EH (cell line): ENCODE measurements around the gene DOK6.
A peak's percentile ranks its signal among the peaks of the same experiment; 100 is the strongest.

Experiments
- DNase-seq: peaks from one replicate; pipeline ENCODE4 v3.0.0-alpha.2; 2015; ENCODE audit warnings: low read depth

Gene DOK6

DNA sequence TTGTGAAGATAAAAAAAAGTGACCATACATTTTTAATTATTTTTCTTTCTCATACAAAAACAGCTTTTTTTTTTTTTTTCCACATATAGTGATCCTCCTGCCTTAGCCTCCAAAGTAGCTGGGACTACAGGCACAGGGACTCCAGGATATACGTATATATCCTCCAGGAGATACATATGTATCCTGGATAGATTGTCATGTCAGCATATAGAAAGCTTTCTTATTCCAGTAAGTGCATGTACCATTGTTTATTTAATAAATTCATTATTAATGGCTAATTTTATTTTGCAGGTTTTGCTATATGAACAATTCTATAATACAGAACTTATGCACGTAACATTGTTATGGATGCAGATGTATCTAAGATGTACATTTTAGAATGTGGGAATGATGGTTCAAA, 138.7 kb downstream of the DOK6 start:
- no peak for DNase-seq

DNA sequence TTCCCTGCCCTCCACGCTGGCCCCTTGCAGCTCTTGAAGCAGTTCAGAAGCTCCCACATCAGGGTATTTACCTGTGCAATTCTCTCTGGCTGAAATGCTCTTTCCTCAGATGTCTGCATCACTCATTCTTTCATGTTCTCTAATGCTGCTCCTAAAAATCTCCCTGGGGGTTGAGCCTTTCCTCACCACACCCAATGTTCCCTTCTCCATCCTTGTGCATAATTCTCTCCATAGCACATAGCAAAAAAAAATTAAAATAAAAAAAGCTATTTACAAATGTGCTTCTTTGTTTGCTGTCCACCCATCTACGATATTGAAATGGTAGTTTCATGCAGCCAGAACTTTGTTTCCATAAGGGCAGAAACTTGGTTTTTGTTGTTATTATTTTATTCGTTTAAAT, 155.5 kb downstream of the DOK6 start:
- DNase-seq, result no peak

DNA sequence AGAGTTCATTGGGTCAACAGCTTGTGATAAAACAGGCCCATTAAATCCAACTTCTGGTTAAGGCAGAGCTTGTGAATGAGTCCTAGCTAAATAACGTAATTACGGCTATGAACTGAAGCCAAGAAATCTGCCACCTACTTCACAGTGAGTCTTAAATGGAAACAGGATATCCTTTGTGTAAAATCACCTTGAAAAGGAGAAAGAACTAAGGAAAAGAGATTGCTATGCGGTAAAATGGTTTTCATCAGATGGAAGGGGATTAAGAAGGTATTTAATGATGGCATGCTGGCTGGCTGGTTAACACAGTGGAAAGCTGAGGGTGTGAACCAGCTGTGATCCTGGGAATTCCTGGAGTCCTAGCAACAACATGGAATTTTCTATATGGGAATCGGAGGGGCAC, 156.6 kb downstream of the DOK6 start:
- DNase-seq, result no peak

DNA sequence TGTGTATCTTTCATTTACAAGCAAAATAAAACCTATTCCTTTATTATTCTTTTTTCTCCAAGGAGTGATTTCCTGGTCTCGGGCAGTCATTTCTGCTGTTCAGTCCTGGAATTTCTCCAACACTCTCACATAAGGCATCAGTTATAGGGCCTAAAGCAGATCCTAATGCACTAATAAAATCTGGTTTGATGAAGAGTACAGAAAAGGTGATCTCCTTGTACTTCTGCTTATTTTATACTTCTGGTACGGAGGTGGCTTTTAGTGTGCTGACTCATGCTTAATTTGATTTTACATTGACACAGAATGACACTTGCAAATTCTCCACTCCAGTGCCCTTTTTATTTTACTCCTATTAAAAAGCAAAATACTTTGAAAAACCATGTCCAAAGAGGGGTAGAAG, 157.4 kb downstream of the DOK6 start:
- no peak for DNase-seq

- DNase-seq, result no peak
Observed at GRCh38 chr18:69559604-69560003, 158.9 kb downstream of the DOK6 start.

DNA sequence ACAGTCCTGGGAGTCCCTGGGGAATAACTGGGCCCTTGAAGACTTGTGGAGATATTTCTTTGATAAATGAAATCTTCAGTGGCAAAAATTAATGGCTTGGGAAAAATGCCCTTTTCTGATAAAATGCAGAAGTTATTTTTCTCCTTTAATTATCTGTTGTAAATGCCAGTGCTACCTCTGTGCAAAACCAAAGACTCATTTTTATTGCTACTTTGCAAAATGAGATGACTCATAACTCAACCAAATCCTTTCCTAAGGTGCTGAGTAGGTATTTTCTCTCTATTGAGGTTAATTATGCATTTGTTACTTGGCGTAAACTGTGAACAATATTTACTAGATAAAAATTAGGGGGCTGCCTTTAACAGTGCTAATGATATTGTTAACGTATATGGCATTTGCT, 163.9 kb downstream of the DOK6 start:
- DNase-seq, result no peak

DNA sequence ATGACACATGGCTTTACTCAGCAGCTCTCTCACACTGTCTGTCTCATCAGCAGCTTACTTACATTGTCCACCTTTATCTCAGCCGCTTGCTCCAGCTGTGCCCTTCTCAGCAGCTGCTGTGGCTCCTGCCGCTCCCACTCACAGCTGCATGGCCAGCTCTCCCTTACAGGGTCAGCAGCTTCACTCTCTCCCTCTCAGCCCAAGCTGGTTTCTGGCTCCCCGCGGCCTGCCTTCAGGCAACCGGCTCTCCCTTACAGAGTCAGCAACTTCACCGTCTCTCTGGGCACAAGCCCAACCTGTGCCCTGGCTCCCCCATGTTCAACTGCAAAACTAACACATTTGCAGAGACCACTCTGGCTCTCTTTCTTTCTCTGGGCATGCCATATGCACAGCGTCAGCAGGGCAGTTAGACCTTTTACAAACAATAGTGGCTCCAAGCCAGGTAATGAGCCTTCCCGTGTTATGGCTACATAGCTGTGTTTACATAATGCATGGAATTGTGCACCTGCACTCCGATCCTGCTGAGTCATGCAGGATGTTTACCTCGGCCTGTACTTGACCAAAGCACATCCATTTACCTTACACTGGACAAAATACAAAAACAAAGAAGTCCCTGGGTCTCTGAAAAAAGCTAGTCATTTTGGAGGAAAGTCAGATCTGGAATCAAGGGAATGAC, 167.3 kb downstream of the DOK6 start:
- DNase-seq, result no peak

DNA sequence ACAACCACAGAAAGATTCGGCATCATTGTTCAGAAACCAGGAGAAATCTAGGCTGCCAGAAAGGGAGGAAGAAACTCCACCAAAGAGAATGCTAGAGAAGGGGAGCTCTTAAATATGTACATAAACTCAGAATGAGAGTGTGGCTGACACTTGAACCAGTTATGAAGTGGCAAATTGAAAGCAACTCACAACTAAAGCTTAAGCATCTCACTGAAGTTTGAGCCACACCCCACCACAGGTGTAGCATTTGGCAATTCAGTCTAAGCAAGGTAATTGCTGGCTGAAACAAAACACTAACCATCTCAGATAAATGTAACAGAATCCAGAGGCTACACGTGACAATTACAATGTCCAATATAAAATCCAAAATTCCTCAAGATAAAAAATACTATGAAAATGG, 168.4 kb downstream of the DOK6 start:
- no peak for DNase-seq

- no peak for DNase-seq
Observed at GRCh38 chr18:69574401-69574800, 173.7 kb downstream of the DOK6 start.

GRCh38 chr18:69580107-69580506, 179.4 kb downstream of the DOK6 start:
- DNase-seq, result no peak

DNA sequence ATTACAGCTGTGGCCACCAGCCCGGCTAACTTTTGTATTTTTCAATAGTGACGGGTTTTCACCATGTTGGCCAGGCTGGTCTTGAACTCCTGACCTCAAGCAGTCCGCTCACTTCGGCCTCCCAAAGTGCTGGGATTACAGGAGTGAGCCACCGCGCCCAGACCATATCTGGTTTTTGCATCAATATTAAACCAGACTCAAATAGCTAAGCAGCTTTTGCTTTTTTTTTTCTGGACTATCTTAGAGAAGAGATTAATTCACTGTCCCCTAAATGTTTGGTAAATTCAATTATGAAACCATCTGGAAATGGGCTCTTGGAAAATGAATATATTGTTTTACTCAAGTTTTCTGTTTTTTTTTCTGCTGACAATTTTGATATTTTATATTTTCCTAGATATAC, 183.7 kb downstream of the DOK6 start:
- DNase-seq, result no peak

- DNase-seq, result no peak
Observed at GRCh38 chr18:69585696-69586095, 185.0 kb downstream of the DOK6 start.

DNA sequence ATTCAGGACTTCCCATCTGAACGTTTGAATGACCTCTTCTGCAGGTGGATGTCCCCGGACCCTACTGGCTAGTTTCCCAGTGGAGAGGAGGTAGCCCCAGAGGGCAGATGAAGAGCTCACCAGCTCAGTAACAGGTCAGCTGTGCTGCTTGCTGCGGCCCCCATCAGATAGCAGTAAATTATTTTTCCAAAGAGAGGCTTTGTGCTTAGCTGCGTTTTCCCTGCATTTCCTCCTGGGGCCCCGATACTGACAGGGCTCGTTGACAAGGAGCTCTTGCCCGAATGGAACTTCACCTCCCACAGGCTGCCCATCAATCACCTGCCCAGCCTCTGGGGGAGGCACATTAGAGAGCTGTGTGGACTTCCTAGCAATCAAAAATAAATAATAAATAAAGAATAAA, 185.8 kb downstream of the DOK6 start:
- no peak for DNase-seq

GRCh38 chr18:69588301-69588700, 187.6 kb downstream of the DOK6 start:
- peak; percentile 6 for DNase-seq

DNA sequence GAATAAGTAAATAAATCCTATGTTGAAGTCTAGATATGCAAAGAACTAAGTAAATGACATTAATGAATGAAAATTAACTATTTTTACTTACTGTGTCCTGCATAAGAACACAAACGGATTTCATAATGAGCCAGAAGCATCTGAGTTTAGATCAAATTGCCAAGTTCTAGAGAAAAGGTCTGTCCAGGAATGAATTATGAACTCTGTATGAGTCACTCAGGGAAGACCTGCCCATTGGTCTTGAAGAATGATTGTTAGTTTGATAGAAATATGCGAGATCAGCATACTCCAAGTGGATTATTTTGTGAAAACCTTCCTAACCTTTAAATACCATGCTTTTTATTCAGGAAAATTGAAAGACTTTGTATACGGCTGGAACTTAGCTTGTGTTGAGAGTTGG, 189.5 kb downstream of the DOK6 start:
- DNase-seq, result no peak

DNA sequence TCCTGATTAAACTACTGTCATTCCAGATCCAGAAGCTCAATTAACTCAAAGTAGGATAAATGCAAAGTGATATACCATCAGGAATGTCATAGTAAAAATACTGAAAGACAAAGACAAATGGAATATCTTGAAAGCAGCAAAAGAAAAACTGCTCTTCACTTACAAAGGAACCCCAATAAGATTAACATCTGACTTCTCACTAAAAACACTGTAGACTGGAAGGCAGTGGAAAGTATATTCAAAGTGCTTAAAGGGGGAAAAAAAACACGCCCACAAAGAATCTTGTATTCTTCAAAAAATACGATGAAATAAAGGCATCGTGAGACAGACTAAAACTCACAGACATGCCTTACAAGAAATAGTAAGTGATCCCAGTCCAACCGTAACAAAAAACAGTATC, 195.7 kb downstream of the DOK6 start:
- DNase-seq, result no peak

DNA sequence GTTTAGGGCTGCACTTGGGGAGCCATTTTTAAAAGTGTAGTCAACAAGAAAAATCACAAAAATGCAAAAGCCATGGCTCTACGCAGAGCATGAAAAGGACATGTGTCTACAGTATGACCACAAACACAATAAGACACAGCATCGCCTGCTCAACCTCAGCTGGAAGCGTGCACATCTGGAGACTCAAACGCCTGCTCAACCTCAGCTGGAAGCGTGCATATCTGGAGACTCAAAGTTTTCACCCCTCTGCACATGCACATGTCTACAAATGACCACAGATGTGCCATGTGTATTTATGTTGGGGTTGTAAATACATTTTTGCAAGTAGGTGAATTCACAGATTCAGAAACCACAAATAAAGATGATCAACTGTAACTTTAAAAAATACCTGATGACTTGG, 196.9 kb downstream of the DOK6 start:
- DNase-seq, result no peak

DNA sequence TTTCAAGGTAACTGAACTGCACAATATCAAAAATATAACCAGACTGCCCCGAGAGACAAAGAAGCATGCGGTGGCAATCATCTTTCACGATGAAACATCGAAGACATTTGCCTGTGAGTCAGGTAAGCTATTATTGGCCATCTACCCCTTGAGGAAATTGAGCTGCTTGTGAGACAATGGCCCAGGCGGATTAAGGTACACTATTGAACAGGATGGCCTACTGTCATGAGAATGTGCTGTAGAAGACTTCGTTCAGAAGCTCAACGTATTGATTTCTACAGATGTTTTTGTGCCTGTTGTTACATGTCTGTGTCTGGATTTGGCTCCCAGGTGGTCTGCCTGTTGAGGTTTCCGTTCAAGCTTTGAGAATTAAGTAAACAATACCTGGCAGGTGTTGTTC, 198.7 kb downstream of the DOK6 start:
- DNase-seq, result no peak

DNA sequence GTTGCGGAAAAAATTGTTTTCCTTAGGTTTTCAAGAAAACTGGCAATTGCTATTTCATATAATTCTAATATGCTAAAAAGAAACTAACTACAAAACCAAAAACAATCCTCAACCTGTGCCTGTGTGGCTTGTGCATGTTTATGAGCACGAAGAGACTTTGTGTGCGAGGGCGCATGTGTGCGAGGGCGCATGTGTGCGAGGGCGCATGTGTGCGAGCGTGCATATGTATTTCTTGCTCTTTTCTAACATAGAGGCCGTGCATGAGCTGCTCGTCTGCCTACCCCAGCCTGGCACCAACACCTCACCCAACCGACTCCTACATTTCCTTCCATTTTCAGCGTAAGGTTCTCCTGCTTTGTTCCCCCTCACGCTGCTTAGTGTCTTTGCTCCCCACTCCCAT, 211.6 kb downstream of the DOK6 start:
- DNase-seq, result no peak

GRCh38 chr18:69616114-69616513, 215.4 kb downstream of the DOK6 start:
- no peak for DNase-seq

GRCh38 chr18:69617408-69617807, 216.7 kb downstream of the DOK6 start:
- DNase-seq, result no peak

DNA sequence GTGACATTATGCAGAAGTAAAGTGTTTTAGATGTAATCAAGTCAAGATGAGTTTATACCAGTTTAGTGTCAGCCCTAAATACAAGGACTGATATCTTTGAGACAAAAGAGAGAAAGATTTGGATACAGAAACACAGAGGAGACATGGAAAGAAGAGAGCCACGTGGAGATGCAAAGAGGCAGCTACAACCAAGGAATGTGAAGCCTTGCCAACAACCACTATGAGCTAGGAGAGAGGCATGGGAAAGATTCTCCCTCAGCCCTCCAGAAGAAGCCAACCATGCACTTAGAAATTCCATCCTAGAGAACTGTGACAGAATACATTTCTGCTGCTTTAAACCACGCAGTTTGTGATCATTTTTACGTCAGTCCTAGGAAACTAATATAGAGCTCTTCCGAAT, 217.2 kb downstream of the DOK6 start:
- DNase-seq, result peak; percentile 56

GRCh38 chr18:69622184-69622583, 221.5 kb downstream of the DOK6 start:
- DNase-seq, result no peak

GRCh38 chr18:69622961-69623360, 222.3 kb downstream of the DOK6 start:
- DNase-seq, result no peak

DNA sequence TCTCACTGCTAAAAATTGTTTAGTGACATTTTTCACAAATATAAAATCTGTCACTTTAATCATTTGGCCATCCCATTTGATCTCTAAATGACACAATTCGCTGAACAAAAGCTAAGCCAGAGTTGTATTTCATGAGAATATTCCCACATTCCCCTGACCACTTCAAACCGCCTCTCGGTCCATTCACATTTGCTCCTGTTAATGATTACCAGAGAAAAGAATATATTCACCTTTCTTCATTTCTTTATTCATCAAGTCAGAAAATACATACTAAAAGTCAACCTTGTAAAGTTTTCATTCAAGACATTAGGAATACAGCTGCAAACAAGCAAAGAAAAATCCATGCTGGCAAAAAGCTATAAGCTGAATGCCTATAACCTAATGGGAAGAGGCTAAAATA, 225.5 kb downstream of the DOK6 start:
- DNase-seq, result no peak
